HL-60/S4 (cell line): Measurements from ENCODE around the gene POLR2H.
"Not testable (repeated sequence)": the region's sequence is repeated elsewhere in the genome, so short reads cannot be mapped to it uniquely, and the experiment has no call there.

Experiments used
- in situ Hi-C: fragments of 300-500 bp; cut with MboI; formaldehyde crosslinking; loops from 2 replicates; pipeline ENCODE4 v1.14.3; 2022; ENCODE audit warnings: low sequenced_read_pairs

The POLR2H gene

DNA sequence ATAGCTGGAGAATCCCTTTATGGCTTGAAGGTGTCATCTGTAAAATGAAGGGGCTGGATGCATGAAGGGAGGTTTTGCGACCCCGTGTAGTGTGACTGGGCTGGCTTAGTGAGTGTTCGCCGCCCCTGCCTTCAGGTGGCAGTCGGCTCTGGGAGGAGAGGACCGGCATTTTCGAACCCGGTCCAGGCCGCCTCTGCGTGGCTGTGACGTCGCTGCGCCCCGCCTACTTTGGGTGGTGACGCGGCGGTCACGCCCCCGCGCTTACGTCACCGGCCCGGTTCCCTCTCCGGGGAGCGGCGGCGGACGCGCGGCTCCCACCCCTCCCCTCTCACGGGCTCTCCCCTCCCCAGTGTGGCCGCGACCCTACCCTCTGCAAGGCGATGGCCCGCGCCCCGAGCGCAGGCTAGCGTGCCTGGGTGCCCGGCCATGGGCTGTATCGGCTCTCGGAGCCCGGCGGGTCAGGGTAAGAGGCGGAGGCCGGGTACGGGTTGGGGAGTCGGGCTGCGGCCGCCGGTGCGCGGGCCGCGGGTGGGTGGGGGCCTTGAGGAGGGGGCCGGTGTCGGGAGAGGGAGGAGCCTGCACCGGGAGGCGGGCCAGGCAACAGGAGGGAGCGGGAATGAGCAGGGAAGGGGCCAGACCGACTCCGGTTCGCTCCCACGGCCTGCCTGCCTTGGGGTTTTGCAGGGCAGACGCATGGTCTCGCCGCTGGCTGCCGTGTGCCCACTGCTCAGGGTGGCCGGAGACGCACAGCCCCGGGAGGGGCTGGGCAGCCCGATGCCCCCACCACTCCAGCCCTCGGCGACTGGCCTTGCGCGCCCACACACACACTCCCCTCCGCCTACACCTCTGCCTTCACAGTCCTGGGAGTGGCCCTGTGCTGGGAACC, 25.6 kb upstream of the POLR2H start:
- in situ Hi-C loops = no loop called here

DNA sequence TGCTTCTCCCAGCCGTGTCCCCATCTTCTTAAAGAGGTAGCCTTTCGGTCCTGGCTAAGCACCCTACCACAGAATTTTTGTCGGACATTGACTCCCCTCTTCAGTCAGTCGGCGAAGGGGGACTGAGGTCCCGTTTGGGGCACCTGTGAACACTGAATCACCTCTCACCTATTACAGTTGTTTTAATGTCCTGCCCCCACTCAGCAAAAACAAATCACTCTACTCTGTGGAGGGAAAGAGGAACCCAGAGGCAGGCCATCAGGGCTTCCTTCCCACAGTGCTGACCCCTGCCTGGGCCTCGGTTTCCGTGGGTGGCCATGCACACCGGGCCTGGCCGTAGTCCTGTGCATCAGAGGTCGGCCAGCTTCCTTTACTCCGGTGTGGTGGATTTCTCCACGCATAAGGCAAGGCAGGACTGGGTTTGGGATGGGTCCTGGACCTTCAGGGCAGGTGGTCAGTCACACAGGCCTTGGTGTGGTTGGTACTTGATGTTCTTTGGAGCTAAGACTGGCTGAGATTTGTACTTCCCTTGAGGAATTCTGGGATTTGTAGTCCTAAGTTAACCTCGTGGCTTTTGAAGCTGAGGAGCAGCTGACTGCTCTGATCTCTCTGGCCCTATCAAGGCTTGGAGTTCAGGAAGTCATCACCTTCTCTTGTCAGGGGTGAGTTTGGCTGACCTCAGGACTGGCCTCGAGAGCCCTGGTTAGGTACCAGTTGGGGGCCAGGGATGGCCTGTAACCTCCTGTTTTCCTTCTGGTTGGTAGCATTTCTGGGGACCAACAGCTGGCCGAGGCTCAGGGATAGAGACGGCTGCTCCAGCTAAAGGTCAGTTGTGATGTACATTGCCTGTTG, 24.7 kb upstream of the POLR2H start:
- in situ Hi-C loops = no loop called here

DNA sequence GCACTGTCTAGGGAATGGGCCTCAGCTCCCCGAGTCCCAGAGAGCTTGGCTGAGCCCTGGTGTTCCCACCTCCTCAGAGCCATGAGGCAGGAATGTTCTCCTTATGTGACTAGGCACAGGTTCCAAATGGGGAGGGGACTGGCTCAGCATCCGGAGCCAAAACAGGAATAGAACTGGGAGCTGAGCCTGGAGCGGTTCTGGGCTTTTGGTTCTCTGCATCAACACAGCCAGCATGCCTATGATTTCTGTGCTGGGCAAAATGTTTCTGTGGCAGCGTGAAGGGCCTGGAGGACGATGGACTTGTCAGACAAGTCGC, 24.2 kb upstream of the POLR2H start, which contains the start of gene FAM131A:
Gene FAM131A (plus strand): TSS at position 202 of the 316 bp plus-strand sequence. CDS start 31 bp downstream, at position 233.
- in situ Hi-C loops = no loop called here

DNA sequence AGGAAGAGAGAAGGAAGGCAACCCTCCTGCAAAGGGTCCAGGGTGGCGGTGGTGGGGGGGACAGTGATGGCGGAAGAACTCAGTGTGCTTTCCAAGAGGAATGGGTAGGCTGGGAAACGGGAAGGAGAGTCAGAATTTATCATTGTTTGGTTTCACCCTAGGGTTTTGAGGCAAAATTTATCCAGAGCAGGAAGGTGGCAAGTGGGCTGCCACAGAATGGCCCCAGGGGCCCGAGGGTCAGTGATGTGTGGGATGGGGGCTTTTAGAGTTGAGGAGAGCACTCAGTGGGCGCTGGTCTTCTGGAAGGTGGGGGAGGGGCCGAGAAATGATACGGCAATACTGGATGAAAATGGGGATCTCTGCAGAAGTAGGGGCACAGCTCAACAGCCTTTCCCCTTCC, 23.5 kb upstream of the POLR2H start:
- in situ Hi-C loops = no loop called here

DNA sequence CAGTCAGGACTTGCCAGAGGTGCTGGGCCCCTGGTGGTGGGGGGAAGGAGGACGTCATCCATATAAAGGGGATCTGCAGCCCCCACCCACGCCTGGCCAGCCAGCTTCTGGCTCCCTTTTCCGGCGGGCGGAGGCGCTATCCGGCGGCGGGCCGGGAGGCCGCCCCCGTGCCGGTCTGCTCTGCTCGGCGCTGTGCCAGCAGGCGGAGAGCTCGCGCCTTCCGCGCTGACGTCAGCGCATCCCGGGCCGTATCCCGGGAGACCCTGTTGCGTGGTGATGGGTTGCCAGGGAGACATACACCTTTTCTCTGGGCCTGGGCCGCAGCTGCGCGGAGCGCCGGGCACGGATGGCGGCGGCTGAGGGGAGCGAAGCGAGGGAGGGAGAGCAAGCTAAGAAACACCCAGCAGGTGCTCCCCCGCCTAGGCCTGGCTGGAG, 23.0 kb upstream of the POLR2H start:
- in situ Hi-C loops = no loop called here

DNA sequence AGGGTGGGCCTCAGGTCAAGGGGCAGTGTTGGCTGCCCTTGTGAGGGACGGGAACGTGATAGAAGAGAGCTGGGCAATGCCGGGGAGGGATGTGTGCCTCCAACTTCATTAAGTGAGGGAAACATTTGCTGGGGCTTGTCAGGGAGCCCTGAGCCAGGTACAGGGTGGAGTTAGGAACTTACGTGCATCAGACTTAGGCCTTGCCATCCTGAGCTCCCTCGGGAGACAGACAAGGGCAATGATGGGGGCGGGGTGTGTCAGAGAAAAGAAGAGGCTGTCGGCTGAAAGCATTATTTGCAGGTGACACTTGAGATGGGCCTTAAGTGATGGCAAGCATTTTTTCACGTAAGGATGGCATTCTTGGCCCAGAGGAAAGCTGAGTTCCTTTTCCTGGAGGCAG, 22.5 kb upstream of the POLR2H start:
- in situ Hi-C loops = no loop called here

DNA sequence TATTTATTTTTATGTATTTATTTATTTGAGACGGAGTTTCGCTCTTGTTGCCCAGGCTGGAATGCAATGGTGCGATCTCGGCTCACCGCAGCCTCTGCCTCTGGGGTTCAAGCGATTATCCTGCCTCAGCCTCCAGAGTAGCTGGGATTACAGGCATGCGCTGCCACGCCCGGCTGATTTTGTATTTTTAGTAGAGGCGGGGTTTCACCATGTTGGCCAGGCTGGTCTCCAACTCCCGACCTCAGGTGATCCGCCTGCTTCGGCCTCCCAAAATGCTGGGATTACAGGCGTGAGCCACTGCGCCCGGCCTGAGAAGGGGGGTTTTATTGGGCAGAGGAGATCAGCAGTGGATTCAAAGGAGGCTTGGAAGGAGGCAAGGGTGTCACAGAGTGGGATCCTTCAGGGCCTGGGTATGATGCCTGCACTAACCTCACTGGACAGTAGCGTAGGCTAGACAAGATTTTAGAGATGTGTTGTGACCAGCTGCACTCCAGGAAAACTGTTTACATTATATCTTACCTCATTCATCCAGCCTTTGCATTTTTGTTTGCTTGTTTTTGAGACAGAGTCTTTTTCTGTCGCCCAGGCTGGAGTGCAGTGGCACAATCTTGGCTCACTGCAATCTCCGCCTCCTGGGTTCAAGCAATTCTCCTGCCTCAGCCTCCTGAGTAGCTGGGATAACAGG, 21.9 kb upstream of the POLR2H start:
- in situ Hi-C loops = not testable (repeated sequence)

DNA sequence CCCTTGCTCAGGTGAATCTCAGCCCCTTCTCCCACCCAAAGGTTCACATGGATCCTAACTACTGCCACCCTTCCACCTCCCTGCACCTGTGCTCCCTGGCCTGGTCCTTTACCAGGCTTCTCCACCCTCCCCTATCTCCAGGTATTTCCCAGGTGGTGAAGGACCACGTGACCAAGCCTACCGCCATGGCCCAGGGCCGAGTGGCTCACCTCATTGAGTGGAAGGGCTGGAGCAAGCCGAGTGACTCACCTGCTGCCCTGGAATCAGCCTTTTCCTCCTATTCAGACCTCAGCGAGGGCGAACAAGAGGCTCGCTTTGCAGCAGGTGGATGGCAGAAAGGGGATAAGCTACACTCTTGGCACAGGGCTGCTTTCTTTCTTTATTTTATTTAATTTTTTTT, 19.6 kb upstream of the POLR2H start:
- in situ Hi-C loops = no loop called here

DNA sequence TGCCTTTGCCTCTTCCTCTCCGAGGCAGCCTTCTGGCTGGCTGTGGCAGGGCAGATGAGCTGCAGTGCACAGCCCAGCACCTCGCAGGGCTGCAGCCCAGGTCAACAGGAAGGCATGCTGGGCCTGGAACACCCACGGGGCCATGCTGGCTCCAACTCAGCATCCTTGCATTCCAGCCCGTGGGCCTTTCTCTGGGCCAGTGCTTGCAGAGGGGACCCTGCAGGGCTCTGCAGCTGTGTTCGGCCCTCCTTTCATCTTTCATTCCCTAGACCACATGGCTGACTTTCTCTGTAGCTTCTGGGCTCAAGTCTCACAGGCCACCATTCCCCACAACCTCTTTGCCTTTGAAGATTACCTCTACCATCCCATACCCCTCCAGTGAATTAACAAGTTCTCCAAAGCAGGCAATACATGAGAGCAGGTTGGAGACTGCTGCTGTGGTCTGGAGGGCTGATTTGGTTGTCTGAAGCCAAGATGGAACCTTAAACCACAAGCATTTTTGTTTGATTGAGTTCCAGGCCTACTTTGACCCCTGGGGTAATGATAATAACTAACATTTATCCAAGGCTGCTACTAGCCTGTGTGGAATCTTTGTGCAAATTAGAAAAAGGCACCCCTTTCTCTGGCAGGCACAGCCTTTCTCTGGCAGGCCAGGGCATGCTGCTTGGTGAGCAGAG, 18.2 kb upstream of the POLR2H start:
- in situ Hi-C loops = no loop called here

DNA sequence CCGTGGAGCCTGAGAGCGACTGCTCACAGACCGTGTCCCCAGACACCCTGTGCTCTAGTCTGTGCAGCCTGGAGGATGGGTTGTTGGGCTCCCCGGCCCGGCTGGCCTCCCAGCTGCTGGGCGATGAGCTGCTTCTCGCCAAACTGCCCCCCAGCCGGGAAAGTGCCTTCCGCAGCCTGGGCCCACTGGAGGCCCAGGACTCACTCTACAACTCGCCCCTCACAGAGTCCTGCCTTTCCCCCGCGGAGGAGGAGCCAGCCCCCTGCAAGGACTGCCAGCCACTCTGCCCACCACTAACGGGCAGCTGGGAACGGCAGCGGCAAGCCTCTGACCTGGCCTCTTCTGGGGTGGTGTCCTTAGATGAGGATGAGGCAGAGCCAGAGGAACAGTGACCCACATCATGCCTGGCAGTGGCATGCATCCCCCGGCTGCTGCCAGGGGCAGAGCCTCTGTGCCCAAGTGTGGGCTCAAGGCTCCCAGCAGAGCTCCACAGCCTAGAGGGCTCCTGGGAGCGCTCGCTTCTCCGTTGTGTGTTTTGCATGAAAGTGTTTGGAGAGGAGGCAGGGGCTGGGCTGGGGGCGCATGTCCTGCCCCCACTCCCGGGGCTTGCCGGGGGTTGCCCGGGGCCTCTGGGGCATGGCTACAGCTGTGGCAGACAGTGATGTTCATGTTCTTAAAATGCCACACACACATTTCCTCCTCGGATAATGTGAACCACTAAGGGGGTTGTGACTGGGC, 16.8 kb upstream of the POLR2H start:
- in situ Hi-C loops = no loop called here

DNA sequence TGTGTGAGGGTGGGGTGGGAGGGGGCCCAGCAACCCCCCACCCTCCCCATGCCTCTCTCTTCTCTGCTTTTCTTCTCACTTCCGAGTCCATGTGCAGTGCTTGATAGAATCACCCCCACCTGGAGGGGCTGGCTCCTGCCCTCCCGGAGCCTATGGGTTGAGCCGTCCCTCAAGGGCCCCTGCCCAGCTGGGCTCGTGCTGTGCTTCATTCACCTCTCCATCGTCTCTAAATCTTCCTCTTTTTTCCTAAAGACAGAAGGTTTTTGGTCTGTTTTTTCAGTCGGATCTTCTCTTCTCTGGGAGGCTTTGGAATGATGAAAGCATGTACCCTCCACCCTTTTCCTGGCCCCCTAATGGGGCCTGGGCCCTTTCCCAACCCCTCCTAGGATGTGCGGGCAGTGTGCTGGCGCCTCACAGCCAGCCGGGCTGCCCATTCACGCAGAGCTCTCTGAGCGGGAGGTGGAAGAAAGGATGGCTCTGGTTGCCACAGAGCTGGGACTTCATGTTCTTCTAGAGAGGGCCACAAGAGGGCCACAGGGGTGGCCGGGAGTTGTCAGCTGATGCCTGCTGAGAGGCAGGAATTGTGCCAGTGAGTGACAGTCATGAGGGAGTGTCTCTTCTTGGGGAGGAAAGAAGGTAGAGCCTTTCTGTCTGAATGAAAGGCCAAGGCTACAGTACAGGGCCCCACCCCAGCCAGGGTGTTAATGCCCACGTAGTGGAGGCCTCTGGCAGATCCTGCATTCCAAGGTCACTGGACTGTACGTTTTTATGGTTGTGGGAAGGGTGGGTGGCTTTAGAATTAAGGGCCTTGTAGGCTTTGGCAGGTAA, 16.0 kb upstream of the POLR2H start:
- in situ Hi-C loops = no loop called here

DNA sequence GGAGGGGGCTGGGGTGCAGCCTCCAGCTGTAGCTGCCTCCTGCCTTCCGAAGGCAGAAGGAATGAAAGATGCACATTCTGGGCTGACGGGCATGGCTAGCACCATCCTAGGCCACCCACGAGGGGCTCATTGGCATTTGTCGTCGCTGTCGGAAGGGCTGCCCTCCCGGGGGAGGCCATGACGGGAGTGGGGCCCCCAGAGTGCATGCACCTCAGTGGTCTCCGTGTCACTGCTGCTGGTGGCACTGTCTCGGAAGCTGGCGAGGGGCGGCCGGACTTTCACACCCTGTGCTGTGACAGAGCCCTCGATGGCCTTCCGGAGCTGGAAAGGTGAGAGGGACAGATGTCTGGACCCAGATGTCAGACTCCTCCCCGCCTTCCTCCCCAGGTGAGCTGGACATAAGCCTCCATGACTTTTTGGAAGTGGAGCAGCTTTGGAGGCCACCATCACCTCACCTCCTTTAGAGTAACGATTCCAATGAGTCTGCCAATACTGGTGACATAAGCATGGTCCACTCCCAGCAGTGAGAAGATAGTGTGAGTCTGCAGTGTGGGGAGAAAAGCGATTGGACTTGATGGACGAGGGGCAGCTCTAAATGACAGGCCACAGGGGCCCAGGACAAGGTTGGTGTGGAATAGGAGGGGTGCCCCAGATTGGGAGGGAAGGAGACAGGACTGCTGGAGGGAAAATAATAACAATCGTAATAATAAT, 14.9 kb upstream of the POLR2H start:
- in situ Hi-C loops = no loop called here

DNA sequence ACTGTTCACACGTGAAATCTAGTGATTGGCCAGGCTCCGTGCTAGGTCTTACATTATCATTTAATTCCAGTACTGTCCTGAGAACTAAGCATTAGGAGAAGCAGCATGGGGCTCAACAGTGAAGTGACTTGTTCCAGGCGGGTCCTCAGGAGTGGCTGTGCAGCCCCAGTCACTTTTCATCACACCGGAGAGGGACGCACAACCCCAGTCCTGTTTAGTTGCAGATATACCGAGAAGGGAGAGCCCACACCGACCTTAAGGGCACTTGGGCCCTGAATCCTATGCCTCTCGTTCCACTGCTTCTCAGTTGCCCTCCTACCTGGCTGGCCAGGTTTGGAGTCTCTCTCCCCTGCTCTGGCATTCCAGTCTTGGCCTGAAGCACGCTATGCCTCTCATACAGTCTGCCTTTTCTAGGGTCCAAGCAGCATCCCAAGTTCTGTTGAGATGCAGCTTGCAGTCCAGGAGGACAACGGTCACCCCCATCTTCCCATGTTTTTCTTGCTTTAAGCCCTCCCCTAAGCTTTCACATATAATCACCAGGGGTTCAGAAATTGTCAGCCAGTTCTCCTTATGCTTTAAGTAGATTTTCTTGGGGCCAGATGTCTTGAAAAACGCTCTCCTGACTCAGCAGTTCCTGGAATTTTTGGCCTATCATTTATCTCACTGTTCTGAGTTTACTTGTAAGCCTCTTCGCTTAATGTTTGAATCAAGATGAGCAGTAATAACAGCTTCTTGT, 14.0 kb upstream of the POLR2H start:
- in situ Hi-C loops = no loop called here

DNA sequence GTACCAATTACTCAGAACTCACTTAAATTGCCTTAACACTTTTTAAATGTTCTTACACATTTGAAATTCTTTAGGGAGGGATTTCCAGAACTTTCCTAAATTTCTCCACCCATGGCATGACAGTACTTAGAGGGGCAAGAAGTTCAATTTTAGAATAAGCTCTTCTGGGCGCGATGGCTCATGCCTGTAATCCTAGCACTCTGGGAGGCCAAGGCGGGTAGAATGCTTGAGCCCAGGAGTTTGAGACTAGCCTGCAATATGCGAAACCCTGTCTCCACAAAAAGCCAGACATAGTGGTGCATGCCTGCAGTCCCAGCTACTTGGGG, 13.5 kb upstream of the POLR2H start:
- in situ Hi-C loops = no loop called here

DNA sequence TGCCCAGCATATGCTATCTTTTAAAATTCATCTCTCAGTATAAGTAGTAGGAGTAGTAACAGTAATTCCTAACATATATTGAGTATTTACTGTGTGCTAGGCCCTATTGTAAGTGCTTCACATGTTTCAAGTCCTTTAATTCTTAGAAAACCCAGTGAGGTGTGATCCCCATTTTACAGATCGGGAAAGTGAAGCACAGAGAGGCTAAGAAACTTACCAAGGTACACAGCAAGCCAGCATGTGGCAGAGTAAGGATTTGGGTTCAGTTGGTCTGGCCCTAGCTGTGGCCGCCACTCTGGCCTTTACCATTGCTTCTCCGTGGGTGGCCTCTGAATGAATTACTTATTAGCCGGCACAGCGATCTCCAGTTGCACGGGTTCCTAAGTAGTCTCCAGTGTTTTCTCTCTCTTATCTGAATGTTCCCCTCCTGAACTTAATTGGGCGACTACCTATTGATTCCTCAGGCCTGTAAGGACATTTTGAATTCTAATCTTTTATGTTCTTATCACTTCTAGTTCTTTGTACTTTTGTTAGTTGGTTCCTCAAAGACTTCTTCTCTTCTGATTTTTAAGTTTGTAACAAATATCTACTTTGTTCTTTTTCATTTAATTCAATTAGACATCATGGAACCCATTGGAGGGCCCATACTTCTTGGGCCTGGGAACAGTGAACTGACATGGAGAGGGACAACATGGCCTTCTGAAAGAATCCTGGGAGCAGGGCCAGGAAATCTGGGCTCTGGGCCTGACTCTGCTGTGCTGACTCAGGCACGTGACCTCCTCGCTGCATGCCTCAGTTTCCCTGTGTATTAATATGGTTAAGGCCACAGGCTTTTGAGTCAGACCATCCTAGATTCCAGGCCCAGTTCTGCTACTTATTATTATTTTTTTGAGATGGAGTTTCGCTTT, 11.7 kb upstream of the POLR2H start:
- in situ Hi-C loops = loop anchor here (25.0 kb wide), 1 partner anchor 437 kb away; no protein-coding TSS in a partner anchor

DNA sequence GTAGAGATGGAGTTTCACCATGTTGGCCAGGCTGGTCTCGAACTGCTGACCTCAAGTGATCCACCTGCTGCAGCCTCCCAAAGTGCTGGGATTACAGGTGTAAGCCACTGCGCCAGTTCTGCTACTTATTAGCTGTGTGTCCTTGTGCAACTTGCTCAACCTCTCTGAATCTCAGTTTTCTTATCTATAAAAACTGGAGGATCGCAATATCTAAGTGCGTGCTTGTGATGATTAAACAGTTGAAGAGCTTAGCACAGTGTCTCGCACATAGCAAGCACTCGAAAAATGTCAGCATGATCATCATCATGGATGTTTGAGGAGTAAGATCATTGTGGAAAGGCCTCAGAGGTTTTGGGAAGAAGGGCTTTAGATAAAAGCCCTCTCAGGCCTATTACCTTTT, 10.9 kb upstream of the POLR2H start:
- in situ Hi-C loops = loop anchor here (25.0 kb wide), 1 partner anchor 437 kb away; no protein-coding TSS in a partner anchor
